ENCODE measurements around the gene EEF2K. TPM values are rescaled to one million over a fixed set of nuclear protein-coding genes. Genes with fewer than 3 reads are reported as not detected.

Gene EEF2K
- total RNA-seq, 1 experiment from 2014 or later, result 31.8 TPM

DNA sequence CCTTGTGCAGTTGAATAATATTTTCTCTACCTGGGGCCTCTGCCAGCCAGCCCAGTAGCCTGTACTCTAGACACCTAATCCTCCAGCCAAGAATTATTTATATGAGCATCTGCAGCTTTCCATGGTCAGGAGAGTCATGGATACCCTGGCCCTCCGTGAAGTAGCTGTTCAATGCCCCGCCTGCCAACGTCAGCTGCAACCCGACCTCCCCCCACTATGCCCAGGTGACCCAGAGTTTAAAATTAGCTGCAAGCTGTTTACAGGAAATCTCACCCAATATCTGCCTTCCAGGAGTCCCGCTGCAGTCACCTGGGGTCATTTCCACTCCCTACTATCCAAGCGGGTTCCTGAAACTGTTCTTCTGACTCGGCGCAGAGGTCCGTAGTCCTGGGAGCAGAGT lies 31.4 kb upstream of the EEF2K start:
- no peak for DNase-seq
- Mint-ChIP-seq H3K9me3 (ENCODE audit: low read depth, unreplicated experiment) (no peaks in the 10 kb centered on the region), H3K36me3 (ENCODE audit: insufficient read depth, unreplicated experiment) (no peaks in the 10 kb centered on the region), H3K27me3 (ENCODE audit: unreplicated experiment) (peaks cover 18% of the 10 kb centered on the region), H3K27ac (ENCODE audit: unreplicated experiment) (no peak overlapping the region), H3K4me3 (ENCODE audit: low read depth, unreplicated experiment) (no peak overlapping the region), H3K4me1 (ENCODE audit: low read depth, unreplicated experiment) (no peaks in the 10 kb centered on the region)
- CTCF ChIA-PET, result no interaction called here
- BruUV-seq (replicated peaks), result no TSS peak
- TF ChIP-seq, protein P1, sequence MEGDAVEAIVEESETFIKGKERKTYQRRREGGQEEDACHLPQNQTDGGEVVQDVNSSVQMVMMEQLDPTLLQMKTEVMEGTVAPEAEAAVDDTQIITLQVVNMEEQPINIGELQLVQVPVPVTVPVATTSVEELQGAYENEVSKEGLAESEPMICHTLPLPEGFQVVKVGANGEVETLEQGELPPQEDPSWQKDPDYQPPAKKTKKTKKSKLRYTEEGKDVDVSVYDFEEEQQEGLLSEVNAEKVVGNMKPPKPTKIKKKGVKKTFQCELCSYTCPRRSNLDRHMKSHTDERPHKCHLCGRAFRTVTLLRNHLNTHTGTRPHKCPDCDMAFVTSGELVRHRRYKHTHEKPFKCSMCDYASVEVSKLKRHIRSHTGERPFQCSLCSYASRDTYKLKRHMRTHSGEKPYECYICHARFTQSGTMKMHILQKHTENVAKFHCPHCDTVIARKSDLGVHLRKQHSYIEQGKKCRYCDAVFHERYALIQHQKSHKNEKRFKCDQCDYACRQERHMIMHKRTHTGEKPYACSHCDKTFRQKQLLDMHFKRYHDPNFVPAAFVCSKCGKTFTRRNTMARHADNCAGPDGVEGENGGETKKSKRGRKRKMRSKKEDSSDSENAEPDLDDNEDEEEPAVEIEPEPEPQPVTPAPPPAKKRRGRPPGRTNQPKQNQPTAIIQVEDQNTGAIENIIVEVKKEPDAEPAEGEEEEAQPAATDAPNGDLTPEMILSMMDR (IDR thresholded peaks at IDR 0.05; ENCODE audit: unreplicated experiment), result no peak
- intact Hi-C loops (cut with micrococcal nuclease; ENCODE audit: unreplicated experiment), result no loop called here

DNA sequence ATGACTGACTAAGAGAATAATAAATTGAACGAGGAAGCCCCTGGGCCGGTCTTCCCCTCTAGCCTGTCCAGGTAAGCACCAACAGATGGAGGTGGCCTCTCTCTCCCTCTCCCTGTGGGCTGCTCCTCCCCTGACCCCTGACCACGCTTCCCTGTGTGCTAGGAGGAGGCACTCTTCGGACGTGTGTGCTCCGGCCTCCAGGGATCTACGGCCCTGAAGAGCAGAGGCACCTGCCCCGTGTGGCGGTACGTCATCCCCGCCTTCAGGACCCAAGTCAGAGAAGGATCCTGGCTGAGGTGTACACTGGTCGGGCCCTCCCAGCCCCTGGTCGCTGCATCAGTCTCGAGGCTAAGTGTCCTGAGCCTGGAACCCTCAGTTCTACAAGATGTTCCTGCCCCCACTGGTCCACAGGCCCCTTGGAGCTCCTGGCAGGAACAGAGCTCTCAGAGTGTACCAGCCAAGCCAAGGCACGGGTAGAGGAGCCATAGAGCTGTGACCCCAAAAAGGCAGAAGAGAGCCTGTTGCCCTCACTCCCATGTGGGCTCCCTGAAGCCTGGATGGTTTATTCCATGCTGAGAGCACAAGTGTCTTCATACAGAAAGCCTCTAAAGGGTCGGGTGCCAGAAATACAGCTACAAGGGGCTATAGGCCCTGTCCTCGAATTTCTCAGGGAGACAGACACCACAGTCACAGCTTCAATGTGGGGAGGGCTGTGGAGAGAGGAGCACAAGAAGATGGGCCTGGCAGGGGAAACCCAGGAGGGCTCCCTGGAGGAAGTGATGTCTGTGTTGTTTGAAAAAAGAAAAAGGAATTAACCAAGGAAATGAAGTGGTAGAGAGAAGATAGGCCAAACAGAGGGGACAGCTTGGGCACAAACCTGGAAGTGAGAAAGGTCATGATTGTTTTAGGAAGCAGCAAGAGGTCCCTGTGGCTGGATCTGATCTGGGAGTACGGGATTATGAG lies 27.8 kb upstream of the EEF2K start:
- Mint-ChIP-seq H3K9me3 (ENCODE audit: low read depth, unreplicated experiment) (no peaks in the 10 kb centered on the region), H3K27me3 (ENCODE audit: unreplicated experiment) (peaks cover 45% of the 10 kb centered on the region), H3K27ac (ENCODE audit: unreplicated experiment) (no peak overlapping the region), H3K4me1 (ENCODE audit: low read depth, unreplicated experiment) (no peaks in the 10 kb centered on the region), H3K4me3 (ENCODE audit: low read depth, unreplicated experiment) (no peak overlapping the region), H3K36me3 (ENCODE audit: insufficient read depth, unreplicated experiment) (no peaks in the 10 kb centered on the region)
- CTCF ChIA-PET, result no interaction called here
- BruUV-seq (replicated peaks), result no TSS peak
- DNase-seq, result no peak
- intact Hi-C loops (cut with micrococcal nuclease; ENCODE audit: unreplicated experiment), result no loop called here
- TF ChIP-seq, protein P1 (IDR thresholded peaks at IDR 0.05; ENCODE audit: unreplicated experiment), result no peak

DNA sequence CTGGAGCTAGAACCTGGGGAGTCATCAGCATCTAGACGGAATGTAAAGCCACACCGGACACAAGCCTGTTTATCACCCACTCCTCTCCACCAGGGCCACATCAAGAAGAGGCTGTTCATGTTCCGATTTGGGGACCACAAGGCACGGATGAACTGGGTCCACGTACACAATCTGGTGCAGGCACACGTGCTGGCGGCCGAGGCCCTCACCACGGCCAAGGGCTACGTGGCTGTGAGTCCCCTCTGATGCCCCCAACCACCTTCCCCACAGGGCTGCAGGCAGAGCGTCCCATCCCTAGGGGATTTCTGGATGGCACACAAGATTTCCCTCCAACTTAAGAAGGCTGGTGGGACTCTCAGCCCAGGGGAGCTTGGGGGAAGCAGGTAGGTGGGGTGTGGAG lies 24.7 kb upstream of the EEF2K start:
- TF ChIP-seq, protein P1 (IDR thresholded peaks at IDR 0.05; ENCODE audit: unreplicated experiment), result no peak
- intact Hi-C loops (cut with micrococcal nuclease; ENCODE audit: unreplicated experiment), result no loop called here
- Mint-ChIP-seq H3K4me1 (ENCODE audit: low read depth, unreplicated experiment) (no peaks in the 10 kb centered on the region), H3K9me3 (ENCODE audit: low read depth, unreplicated experiment) (no peaks in the 10 kb centered on the region), H3K4me3 (ENCODE audit: low read depth, unreplicated experiment) (no peak overlapping the region), H3K27ac (ENCODE audit: unreplicated experiment) (no peak overlapping the region), H3K36me3 (ENCODE audit: insufficient read depth, unreplicated experiment) (no peaks in the 10 kb centered on the region), H3K27me3 (ENCODE audit: unreplicated experiment) (peaks cover 45% of the 10 kb centered on the region)
- CTCF ChIA-PET, result interaction anchor here (0.6 to 1.2 kb wide), 2 partner anchors 104 to 410 kb away, joined by 3 to 5 read pairs; no protein-coding TSS in a partner anchor
- DNase-seq, result no peak
- no TSS peak for BruUV-seq (replicated peaks)

DNA sequence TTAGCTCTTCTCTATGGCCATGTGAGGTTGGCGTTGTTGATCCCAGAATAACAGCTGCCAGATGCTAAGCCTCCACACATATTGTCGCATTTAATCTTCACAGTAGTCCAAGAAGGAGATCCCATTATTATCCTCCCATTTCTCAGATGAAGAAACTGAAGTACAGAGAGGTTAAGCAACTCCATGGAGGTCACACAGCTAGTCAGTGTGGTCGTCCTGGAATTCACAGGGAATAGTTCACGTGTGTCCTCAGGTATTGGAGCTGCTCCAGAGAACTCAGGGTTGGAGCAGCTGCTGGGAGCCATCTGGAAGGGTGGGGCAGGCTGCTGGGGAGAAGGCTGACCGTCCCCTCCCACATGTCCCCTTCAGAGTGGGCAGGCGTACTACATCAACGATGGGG lies 24.2 kb upstream of the EEF2K start:
- no peak for DNase-seq
- Mint-ChIP-seq H3K36me3 (ENCODE audit: insufficient read depth, unreplicated experiment) (no peaks in the 10 kb centered on the region), H3K27ac (ENCODE audit: unreplicated experiment) (no peak overlapping the region), H3K27me3 (ENCODE audit: unreplicated experiment) (peaks cover 45% of the 10 kb centered on the region), H3K4me3 (ENCODE audit: low read depth, unreplicated experiment) (no peak overlapping the region), H3K4me1 (ENCODE audit: low read depth, unreplicated experiment) (no peaks in the 10 kb centered on the region), H3K9me3 (ENCODE audit: low read depth, unreplicated experiment) (no peaks in the 10 kb centered on the region)
- TF ChIP-seq, protein P1 (IDR thresholded peaks at IDR 0.05; ENCODE audit: unreplicated experiment), result no peak
- intact Hi-C loops (cut with micrococcal nuclease; ENCODE audit: unreplicated experiment), result no loop called here
- CTCF ChIA-PET, result interaction anchor here (0.6 kb wide), 1 partner anchor 409 kb away, joined by 5 read pairs; no protein-coding TSS in a partner anchor
- BruUV-seq (replicated peaks), result no TSS peak
